Rectal smooth muscle tissue (tissue), 1 donor: ENCODE data around the gene SMS.
"Not testable (repeated sequence)": the region's sequence is repeated elsewhere in the genome, so short reads cannot be mapped to it uniquely, and the experiment has no call there.

Experiments used
- H3K27ac ChIP-seq: one replicate; pipeline ENCODE4 v1.7.0; 2013; ENCODE audit warnings: low read depth, low read length, inconsistent platforms
- H3K27me3 ChIP-seq: one replicate; pipeline ENCODE4 v1.7.0; 2013; ENCODE audit warnings: low read length; ENCODE audit not compliant: control insufficient read depth, insufficient read depth
- H3K36me3 ChIP-seq: one replicate; pipeline ENCODE4 v1.7.0; 2013; ENCODE audit warnings: low read length; ENCODE audit not compliant: control insufficient read depth, insufficient read depth
- H3K4me1 ChIP-seq: one replicate; pipeline ENCODE4 v1.7.0; 2013; ENCODE audit warnings: low read length; ENCODE audit not compliant: control insufficient read depth, insufficient read depth
- H3K4me3 ChIP-seq: one replicate; pipeline ENCODE4 v1.7.0; 2013; ENCODE audit warnings: low read length
- H3K9ac ChIP-seq: one replicate; pipeline ENCODE4 v1.7.0; 2013; ENCODE audit warnings: low read length

SMS gene

DNA sequence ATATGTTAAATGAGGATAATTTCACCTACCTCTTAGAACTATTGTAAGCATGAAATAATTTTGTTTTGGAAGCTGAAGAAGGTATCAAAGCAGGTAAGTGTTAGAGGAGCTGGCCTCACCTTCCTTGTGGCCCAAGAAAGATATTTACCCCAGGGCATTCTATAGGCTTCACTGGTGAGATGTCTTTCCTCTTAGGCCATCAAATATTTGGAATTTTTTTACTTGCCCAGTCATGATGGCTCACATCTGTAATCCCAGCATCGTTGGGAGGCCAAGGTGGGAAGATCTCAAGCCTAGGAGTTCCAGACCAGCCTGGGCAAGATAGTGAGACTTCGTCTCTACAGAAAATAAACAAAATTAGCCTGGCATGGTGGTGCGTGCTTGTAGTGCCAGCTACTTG, 6.1 kb upstream of the SMS start:
- H3K27me3 ChIP-seq: no peaks in the 10 kb centered on the region
- no peak overlapping the region for H3K9ac ChIP-seq
- no peak overlapping the region for H3K4me3 ChIP-seq
- no peak overlapping the region for H3K27ac ChIP-seq
- H3K4me1 ChIP-seq: no peaks in the 10 kb centered on the region
- H3K36me3 ChIP-seq: no peaks in the 10 kb centered on the region

DNA sequence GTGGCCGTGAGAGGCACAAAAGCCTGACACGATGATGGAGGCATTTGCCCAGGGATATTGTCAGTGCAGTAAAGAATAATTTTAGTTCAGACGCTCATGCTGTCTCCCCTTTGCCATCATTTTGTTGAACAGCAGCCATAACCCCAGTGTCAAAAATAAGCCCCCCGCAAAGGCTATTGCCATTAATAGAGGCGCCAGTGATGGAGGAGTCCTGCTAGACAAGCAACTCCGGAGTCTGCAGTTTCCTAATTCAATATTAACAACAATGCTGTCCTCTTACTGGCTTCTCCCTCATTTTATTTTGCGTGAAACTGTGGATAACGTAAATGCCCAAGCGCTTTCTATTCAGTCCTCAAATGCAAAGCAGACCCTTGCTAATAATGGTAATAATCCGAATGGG, 603 bp upstream of the SMS start:
- peak overlapping the region; percentile 71 for H3K27ac ChIP-seq
- H3K27me3 ChIP-seq: no peaks in the 10 kb centered on the region
- H3K9ac ChIP-seq: no peak overlapping the region
- H3K36me3 ChIP-seq: no peaks in the 10 kb centered on the region
- peak overlapping the region; percentile 52 for H3K4me3 ChIP-seq
- H3K4me1 ChIP-seq: no peaks in the 10 kb centered on the region

DNA sequence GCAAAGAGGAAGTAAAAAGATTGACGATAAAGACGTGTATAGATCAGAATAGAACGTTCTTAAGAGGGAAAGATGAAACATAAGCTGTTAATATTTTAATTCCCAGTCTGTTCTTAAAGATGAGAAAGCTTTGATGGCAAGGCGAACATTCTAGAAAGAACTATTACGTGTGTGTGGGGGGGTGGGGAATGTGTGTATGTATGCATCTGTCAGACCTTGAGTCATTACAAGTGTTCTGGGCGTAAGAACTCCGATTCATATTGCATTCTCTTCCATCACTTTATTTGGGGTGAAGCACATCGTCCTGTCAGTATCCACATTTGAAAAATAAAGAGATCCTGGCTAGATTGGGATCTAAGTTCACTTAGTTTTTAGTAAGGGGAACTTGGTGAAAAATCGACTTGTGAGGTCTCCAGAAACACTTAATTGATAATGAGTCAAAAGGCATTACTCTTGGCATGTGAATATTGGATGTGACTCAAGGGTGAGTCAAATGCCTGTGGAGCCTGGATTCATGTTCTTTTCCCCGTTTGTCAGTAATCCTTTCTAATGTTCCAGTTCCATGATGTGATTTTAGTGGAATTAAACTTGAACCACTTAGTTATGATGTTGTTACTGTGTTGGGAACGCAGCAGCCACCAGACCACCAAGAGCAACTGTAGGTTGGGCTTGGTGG, 3.1 kb downstream of the SMS start:
- H3K27ac ChIP-seq: peak overlapping the region; percentile 43
- no peak overlapping the region for H3K4me3 ChIP-seq
- H3K4me1 ChIP-seq: no peaks in the 10 kb centered on the region

DNA sequence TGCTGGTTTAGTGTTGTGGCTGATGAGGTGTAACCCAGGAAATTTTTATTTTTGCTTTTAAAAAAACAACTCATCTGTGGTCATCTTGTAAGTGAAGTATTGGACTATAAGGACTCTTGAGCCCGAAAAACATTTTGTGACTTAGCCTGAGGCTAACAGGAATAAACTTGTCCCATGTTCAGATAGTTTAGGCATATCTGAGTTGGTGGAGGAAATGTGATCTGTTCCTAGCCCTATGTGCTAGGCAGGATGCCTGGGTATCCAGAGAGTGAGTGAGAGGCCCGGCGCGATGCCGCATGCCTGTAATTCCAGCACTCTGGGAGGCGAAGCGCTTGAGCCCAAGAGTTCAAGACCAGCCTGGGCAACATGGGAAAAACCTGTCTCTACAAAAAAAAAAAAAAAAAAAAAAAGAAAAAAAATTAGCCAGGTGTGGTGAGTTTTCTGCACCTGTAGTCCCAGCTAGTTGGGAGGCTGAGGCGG, 3.7 kb downstream of the SMS start:
- no peak overlapping the region for H3K9ac ChIP-seq
- H3K36me3 ChIP-seq: no peaks in the 10 kb centered on the region
- no peaks in the 10 kb centered on the region for H3K27me3 ChIP-seq
- H3K4me1 ChIP-seq: peaks cover 2% of the 10 kb centered on the region
- H3K4me3 ChIP-seq: no peak overlapping the region
- peak overlapping the region; percentile 10 for H3K27ac ChIP-seq

More for the DNA sequence above, 3.1 kb downstream of the SMS start:
- no peaks in the 10 kb centered on the region for H3K27me3 ChIP-seq
- no peaks in the 10 kb centered on the region for H3K36me3 ChIP-seq
- H3K9ac ChIP-seq: no peak overlapping the region

DNA sequence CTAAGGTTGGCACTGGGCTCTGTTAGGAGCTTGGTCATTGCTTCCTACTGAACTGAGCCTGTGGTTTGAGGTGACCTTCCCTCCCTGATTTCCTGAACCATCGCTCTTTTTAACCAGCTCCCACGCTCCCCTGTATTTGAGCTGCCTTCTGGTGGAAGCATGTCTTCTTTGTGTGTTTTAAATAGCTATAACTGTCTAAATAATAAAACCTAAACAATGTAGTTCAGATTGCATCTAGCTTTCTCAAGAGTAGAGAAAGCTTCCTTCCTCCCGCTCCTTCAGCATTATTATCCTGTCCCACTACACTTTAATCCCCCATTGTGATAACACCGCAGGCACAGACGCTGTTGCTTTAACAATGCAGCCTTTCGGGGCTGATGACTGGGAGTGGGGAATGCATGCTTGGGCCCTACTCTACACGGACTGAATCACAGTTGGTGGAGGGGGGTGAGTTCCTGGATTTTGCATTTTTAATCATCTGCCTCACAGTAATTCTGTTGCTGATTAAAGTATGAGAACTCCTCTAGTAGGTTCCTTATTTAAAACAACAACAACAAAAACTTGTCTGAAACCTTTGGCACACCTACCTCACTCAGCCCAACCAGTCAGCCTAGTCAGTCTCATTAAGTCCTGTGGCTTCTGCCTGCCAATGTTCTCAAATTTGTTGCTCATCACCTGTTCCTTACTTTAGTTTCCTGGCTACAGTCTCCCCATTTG, 6.6 kb downstream of the SMS start:
- Histone ChIP-seq H3K27me3 (no peaks in the 10 kb centered on the region), H3K4me1 (peaks cover 3% of the 10 kb centered on the region), H3K4me3 (no peak overlapping the region), H3K36me3 (no peaks in the 10 kb centered on the region), H3K27ac (no peak overlapping the region), H3K9ac (no peak overlapping the region)

DNA sequence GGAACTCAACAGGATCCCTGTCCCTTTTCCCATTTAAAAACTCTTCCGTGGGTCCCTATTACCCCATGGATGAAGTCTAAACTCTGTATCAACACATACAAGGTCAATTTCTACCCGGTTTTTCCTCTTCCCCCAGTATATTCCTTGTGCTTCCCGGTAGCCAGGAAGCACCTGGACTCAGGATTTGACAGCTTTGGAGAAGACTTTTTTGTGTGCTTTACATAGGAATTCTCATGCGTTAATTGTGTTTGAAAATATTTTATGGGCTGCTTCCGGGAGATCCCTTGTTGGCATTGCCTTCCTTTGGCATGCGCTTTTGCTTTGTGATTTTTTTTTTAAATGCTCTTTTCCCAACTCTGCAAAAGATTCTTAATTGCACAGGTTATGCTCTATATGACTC, 7.2 kb downstream of the SMS start:
- H3K9ac ChIP-seq: no peak overlapping the region
- H3K27me3 ChIP-seq: no peaks in the 10 kb centered on the region
- H3K36me3 ChIP-seq: no peaks in the 10 kb centered on the region
- peaks cover 3% of the 10 kb centered on the region for H3K4me1 ChIP-seq
- no peak overlapping the region for H3K4me3 ChIP-seq
- no peak overlapping the region for H3K27ac ChIP-seq

DNA sequence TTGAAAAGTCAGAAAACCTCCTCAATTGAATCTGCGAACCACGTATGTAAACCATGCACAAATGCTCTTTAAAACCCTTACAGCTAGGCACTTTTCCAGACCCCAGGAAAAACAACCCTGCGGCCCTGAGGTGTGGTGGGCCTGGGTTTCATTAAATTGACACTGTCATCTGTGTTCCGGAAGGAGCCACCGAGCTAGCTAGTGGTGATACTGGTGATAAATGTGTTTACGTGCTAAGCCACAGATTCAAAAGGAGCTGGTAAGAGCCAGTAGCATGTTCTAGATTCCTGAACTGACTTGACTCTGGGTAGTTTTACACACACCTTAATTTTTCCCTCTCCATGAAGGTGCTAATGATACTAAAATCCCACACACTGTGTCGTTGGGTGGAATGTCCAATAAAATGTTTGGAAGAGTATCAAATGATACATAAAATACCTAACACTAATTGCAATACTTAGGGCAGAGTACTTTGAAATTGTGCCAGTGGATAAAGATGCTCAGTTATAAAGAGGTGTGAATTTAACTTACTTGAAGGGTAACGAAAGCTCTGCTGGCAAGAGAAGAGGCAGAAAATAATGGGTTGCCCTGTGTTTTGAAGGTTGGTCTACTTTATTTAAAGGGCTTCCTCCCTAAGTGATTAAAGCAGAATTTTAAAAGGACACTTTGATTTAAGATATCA, 8.5 kb downstream of the SMS start:
- H3K36me3 ChIP-seq: no peaks in the 10 kb centered on the region
- H3K27ac ChIP-seq: no peak overlapping the region
- no peak overlapping the region for H3K4me3 ChIP-seq
- no peaks in the 10 kb centered on the region for H3K27me3 ChIP-seq
- H3K4me1 ChIP-seq: peaks cover 3% of the 10 kb centered on the region
- H3K9ac ChIP-seq: no peak overlapping the region

DNA sequence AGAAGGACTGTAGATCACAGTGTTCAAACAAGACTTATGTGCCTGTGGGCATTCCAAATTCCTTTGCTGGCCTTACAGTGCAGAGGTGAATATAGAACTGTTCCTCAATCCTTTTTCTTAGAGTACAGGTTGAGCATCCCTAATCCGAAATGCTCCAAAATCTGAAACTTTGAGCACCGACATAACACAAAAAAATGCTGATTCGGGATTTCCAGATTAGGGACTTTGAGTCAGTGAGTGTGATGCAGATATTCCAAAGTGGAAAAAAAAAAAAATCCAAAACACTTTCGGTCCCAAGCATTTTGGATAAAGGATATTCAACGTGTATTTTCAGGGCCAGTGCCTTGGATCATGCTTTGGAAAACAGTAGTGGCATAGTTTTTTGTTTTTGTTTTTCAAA, 9.2 kb downstream of the SMS start:
- no peak overlapping the region for H3K4me3 ChIP-seq
- no peaks in the 10 kb centered on the region for H3K27me3 ChIP-seq
- no peak overlapping the region for H3K27ac ChIP-seq

DNA sequence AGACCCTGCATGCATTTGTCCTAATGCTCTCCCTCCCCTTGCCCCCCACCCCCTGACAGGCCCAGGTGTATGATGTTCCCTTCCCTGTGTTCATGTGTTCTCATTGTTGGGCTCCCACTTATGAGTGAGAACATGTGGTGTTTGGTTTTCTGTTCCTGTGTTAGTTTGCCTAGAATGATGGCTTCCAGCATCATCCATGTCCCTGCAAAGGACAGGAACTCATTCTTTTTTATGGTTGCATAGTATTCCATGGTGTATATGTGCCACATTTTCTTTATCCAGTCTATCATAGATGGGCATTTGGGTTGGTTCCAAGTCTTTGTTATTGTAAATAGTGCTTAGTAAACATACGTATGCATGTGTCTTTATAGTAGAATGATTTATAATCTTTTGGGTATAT, 10.0 kb downstream of the SMS start:
- not testable (repeated sequence) for H3K4me3 ChIP-seq, H3K4me1 ChIP-seq, H3K9ac ChIP-seq, H3K27me3 ChIP-seq, H3K36me3 ChIP-seq, H3K27ac ChIP-seq

More for the DNA sequence above, 9.2 kb downstream of the SMS start:
- no peaks in the 10 kb centered on the region for H3K36me3 ChIP-seq
- H3K4me1 ChIP-seq: peaks cover 3% of the 10 kb centered on the region
- H3K9ac ChIP-seq: no peak overlapping the region

DNA sequence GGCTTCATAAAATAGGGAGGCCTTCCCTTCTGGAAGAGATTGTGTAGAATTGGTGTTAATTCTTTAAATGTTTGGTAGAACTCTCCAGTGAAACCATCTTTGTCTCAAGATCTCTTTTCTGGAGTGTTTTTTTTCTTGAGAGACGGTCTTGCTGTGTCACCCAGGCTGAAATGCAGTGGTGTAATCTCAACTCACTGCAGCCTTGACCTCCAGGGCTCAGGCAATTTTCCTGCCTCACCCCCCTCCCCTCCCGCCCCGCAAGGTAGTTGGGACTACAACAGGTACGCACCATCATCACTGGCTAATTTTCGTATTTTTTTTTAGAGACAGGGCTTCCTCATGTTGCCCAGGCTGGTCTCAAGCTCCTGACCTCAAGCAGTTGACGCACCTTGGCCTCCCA, 12.1 kb downstream of the SMS start:
- Histone ChIP-seq H3K4me3 (no peak overlapping the region), H3K9ac (no peak overlapping the region), H3K27me3 (no peaks in the 10 kb centered on the region), H3K27ac (no peak overlapping the region), H3K36me3 (no peaks in the 10 kb centered on the region), H3K4me1 (peaks cover 3% of the 10 kb centered on the region)

DNA sequence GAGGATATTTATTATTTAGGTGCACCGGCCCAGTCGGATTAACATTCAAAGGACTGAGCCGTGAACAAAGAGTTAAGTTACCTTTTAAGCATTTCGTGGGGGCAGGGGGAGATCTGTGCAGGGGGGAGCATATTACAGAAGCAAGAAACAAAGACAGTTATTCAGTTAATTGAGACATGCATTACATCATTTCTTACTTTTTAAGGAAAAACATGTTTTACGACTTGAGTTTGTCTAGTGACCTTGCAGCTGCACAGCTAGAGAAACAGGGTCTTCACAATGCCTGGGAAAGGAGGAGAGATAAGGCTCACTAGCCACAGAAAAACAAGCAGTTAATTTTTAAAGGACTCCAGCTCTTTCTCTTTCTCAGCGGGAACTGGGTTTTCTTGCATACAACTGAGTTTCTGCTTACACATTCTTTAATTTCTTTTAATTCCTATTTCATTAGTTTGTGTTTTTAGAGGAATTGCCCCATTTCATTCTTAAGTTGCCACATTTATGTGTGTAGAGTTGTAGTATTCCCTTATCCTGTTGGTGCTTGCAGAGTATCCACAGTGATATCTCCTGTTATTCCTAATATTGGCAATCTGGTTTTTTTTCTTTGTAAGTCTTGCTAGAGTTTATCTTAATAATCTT, 12.8 kb downstream of the SMS start:
- not testable (repeated sequence) for H3K4me3 ChIP-seq, H3K9ac ChIP-seq, H3K27ac ChIP-seq, H3K36me3 ChIP-seq, H3K4me1 ChIP-seq, H3K27me3 ChIP-seq

DNA sequence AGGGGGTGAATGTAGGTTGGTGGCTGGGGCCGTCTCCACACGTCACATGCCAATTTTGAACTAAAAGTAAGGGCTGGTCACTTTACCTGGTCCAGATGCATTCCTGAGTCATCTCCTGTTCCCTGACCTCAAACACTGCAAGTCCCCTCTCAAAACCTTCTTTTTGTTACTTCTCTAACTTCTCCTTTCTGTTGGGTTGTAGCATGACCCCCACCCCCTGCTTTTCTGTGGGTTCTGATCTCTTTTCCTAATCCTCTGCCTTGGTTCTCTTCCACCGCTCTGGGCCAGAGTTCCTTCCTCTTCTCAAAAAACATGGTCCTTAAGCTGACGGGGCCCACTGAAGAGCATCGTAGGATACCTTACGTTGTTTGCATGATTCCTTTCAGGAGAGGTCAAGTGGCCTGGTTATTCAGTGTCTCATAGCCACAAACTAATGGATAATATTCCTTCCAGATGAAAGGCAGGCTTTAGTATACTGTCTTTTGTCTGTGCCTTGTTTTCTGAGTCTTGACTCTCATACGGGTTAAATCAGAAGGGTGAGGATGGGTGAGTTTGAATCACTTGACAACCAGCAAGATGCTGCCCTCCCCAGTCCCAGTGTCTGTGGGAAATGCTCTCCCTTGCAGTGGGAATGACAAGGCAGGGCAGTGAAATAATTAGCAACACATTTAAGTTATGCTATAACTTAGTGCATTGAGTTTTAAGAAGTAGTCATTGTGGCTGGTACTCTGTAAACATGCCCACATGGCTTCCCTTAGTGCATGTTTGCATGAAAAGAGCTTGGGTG, 15.1 kb downstream of the SMS start:
- no peak overlapping the region for H3K4me3 ChIP-seq
- H3K27ac ChIP-seq: no peak overlapping the region
- H3K36me3 ChIP-seq: no peaks in the 10 kb centered on the region
- H3K4me1 ChIP-seq: no peaks in the 10 kb centered on the region
- H3K9ac ChIP-seq: no peak overlapping the region
- H3K27me3 ChIP-seq: no peaks in the 10 kb centered on the region
